Hepatocyte (in vitro differentiated cells): ENCODE data around the gene SCFD2.

Experiments
- CTCF ChIP-seq: fragments of 200-600 bp; sonication (generic); IDR thresholded peaks from 2 replicates; pipeline ENCODE4 v1.5.1; 2016; ENCODE audit warnings: antibody characterized with exemption, mild to moderate bottlenecking; ENCODE audit not compliant: poor library complexity
- EZH2 ChIP-seq: fragments of 200-600 bp; sonication (generic); IDR thresholded peaks from 2 replicates; pipeline ENCODE4 v1.6.1; 2016; ENCODE audit warnings: antibody characterized with exemption, mild to moderate bottlenecking, borderline replicate concordance
- EZH2phosphoT487 ChIP-seq: fragments of 200-600 bp; sonication (generic); IDR thresholded peaks from one replicate; pipeline ENCODE4 v1.6.1; 2018; ENCODE audit warnings: antibody characterized with exemption, mild to moderate bottlenecking, low read depth, moderate library complexity; ENCODE audit not compliant: unreplicated experiment, severe bottlenecking

- TF ChIP-seq CTCF (no peak), EZH2 (no peak), EZH2phosphoT487 (no peak)
Observed at GRCh38 chr4:53365121-53365485, 758 bp downstream of the SCFD2 start.
